ENCODE data around the gene ZNF160. TPM values are rescaled to one million over a fixed set of nuclear protein-coding genes. Genes with fewer than 3 reads are reported as not detected.

Gene ZNF160
- total and polyA plus RNA-seq, 8 donors: 6.4 to 21.4 (median 14.3) TPM

DNA sequence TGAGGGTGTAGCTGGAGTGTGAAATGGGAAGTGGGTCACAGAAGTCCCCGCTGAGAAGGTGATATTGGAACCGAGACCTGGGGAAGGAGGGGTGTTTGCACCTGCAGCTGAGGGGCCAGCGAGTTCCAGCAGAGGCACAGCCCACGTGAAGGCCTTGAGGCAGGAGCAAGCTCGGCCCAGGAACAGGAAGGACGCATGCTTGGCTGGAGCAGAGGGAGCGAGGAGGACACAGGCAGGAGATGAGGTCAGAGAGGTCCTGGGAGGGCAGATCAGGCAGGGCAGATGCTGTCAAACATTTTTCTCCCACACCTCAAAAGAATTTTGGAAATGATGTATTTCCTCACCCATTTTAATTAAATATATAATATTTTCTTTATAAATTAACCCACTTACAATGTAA lies 20.2 kb upstream of the ZNF160 start:
- ATAC-seq: no peak
- Histone ChIP-seq H3K27ac (no peak overlapping the region), H3K4me3 (no peak overlapping the region), H3K9me3 (no peaks in the 10 kb centered on the region), H3K36me3 (no peaks in the 10 kb centered on the region), H3K27me3 (no peaks in the 10 kb centered on the region), H3K4me1 (no peaks in the 10 kb centered on the region)
- WGBS, 2 donors: 85 to 88% methylated on average over 7 of the region's 7 CpGs
- no peak for FAIRE-seq
- no peak for DNase-seq
- TF ChIP-seq, protein P1, sequence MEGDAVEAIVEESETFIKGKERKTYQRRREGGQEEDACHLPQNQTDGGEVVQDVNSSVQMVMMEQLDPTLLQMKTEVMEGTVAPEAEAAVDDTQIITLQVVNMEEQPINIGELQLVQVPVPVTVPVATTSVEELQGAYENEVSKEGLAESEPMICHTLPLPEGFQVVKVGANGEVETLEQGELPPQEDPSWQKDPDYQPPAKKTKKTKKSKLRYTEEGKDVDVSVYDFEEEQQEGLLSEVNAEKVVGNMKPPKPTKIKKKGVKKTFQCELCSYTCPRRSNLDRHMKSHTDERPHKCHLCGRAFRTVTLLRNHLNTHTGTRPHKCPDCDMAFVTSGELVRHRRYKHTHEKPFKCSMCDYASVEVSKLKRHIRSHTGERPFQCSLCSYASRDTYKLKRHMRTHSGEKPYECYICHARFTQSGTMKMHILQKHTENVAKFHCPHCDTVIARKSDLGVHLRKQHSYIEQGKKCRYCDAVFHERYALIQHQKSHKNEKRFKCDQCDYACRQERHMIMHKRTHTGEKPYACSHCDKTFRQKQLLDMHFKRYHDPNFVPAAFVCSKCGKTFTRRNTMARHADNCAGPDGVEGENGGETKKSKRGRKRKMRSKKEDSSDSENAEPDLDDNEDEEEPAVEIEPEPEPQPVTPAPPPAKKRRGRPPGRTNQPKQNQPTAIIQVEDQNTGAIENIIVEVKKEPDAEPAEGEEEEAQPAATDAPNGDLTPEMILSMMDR (IDR thresholded peaks at IDR 0.05): no peak
- intact Hi-C loops (cut with DNase I): no loop called here

- WGBS, 2 donors: 96 to 97% methylated on average over 2 of the region's 2 CpGs
- Histone ChIP-seq H3K4me1 (no peaks in the 10 kb centered on the region), H3K4me3 (no peak overlapping the region), H3K9me3 (no peaks in the 10 kb centered on the region), H3K27me3 (no peaks in the 10 kb centered on the region), H3K36me3 (peaks cover 0 to 41% (median 9%) of the 10 kb centered on the region in 3 donors), H3K27ac (no peak overlapping the region)
- DNase-seq (no peak), FAIRE-seq (no peak), ATAC-seq (no peak)
- intact Hi-C loops (cut with DNase I): no loop called here
- TF ChIP-seq, protein P1 (IDR thresholded peaks at IDR 0.05): no peak
Observed at GRCh38 chr19:53112286-53112685, 9.1 kb upstream of the ZNF160 start.

DNA sequence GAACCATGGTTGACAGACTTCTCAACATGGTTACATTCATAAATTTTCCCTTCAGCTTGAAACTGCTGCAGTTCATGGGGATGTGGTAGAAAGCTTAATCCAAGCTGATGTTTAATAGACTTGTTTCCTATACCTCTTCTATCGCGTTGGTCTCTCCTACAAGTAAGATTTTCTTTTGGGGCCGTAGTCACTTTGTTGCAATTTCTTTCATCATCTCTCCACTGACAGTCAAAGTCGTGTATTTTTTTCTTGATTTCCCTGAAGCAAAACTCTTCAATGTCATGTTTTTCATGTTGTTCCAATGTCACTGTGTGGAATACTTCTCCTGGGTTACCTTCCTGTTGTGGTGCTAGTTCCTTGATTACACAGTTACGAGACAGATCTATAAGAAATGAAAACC lies 6.3 kb upstream of the ZNF160 start:
- Histone ChIP-seq H3K4me1 (no peaks in the 10 kb centered on the region), H3K4me3 (no peak overlapping the region), H3K27me3 (no peaks in the 10 kb centered on the region), H3K27ac (no peak overlapping the region), H3K9me3 (no peaks in the 10 kb centered on the region), H3K36me3 (peaks cover 0 to 25% (median 9%) of the 10 kb centered on the region in 3 donors)
- intact Hi-C loops (cut with DNase I): no loop called here
- ATAC-seq (no peak), FAIRE-seq (no peak), DNase-seq (no peak)
- TF ChIP-seq, protein P1 (IDR thresholded peaks at IDR 0.05): no peak
- 94 to 98% methylated on average over 5 of the region's 5 CpGs for WGBS, 2 donors

- WGBS, 2 donors: 0 to 1% methylated on average over 31 to 33 of the region's 33 CpGs
- FAIRE-seq: no peak
Observed at GRCh38 chr19:53102756-53103233, 427 bp downstream of the ZNF160 start.

GRCh38 chr19:53102206-53102755 lies 941 bp downstream of the ZNF160 start:
- peak overlapping the region in 3 of 4 donors; percentile 10 to 95 (median 77) for H3K27ac ChIP-seq
- TF ChIP-seq, protein P1 (IDR thresholded peaks at IDR 0.05): no peak
- H3K9me3 ChIP-seq: no peaks in the 10 kb centered on the region
- DNase-seq (no peak), ATAC-seq (no peak), FAIRE-seq (no peak)
- 25 to 32% methylated on average over 10 of the region's 10 CpGs for WGBS, 2 donors
- peak overlapping the region; percentile 59 to 84 (median 66) for H3K4me3 ChIP-seq
- no peaks in the 10 kb centered on the region for H3K36me3 ChIP-seq
- intact Hi-C loops (cut with DNase I): no loop called here
- H3K4me1 ChIP-seq: peaks cover 5 to 14% (median 6%) of the 10 kb centered on the region in 3 donors
- no peaks in the 10 kb centered on the region for H3K27me3 ChIP-seq

More at GRCh38 chr19:53102756-53103233, 427 bp downstream of the ZNF160 start:
- intact Hi-C loops (cut with DNase I): no loop called here
- TF ChIP-seq, protein P1 (IDR thresholded peaks at IDR 0.05): no peak
- H3K9me3 ChIP-seq: no peaks in the 10 kb centered on the region
- H3K4me1 ChIP-seq: peaks cover 5 to 14% (median 6%) of the 10 kb centered on the region in 3 donors
- peak overlapping the region; percentile 69 to 95 (median 78) for H3K27ac ChIP-seq
- no peaks in the 10 kb centered on the region for H3K36me3 ChIP-seq
- no peaks in the 10 kb centered on the region for H3K27me3 ChIP-seq
- peak; percentile 23 to 59 (median 44) for ATAC-seq
- peak; percentile 12 to 70 (median 39) for DNase-seq
- peak overlapping the region; percentile 59 to 84 (median 66) for H3K4me3 ChIP-seq
